ENCODE results near the gene PDE8B.

DNA sequence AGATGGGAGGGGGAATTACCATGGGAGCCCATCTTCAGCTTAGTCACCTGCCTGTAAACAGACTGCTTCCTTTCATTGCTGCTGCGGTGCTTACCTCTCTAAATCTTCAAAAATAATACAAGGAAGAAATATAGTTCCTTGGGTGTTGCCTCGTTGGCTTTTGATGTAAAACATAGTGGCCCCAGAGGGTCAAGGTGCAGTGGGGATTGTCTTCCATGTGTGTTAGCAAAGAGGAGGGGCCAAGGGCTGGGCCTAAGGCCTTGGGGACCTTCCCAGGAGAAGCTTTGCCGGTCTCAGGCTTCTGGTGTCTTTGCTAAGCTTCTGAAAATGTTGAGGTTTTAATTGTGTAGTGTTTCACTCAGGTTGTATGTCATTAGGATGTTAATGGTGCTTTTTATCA lies 90.0 kb downstream of the PDE8B start:
- TF ChIP-seq, protein P1, sequence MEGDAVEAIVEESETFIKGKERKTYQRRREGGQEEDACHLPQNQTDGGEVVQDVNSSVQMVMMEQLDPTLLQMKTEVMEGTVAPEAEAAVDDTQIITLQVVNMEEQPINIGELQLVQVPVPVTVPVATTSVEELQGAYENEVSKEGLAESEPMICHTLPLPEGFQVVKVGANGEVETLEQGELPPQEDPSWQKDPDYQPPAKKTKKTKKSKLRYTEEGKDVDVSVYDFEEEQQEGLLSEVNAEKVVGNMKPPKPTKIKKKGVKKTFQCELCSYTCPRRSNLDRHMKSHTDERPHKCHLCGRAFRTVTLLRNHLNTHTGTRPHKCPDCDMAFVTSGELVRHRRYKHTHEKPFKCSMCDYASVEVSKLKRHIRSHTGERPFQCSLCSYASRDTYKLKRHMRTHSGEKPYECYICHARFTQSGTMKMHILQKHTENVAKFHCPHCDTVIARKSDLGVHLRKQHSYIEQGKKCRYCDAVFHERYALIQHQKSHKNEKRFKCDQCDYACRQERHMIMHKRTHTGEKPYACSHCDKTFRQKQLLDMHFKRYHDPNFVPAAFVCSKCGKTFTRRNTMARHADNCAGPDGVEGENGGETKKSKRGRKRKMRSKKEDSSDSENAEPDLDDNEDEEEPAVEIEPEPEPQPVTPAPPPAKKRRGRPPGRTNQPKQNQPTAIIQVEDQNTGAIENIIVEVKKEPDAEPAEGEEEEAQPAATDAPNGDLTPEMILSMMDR (conservative IDR thresholded peaks at IDR 0.05; ENCODE audit: low read depth in 2 of 2) = no peak
- no peak for TF ChIP-seq EZH2 (IDR thresholded peaks at IDR 0.05; ENCODE audit: low read depth, unreplicated experiment)

Measured in GM23338 (cell line).